IgD-negative memory B cell (primary cell): ENCODE measurements around the gene RSPRY1. TPM values are rescaled to one million over a fixed set of nuclear protein-coding genes. Genes with fewer than 3 reads are reported as not detected.
A peak's percentile ranks its signal among the peaks of the same experiment; 100 is the strongest.
"Not testable (repeated sequence)": the region's sequence is repeated elsewhere in the genome, so short reads cannot be mapped to it uniquely, and the experiment has no call there.

Source experiments
- H3K27ac Mint-ChIP-seq, 3 donors: one replicate each; pipeline ENCODE4 v1.8.0; 2020 to 2022; ENCODE audit warnings: mild to moderate bottlenecking in 3 of 3, mixed read lengths in 3 of 3, moderate library complexity in 1 of 3
- H3K27me3 Mint-ChIP-seq: one replicate; pipeline ENCODE4 v1.8.0; 2021; ENCODE audit warnings: mixed read lengths
- H3K36me3 Mint-ChIP-seq: one replicate; pipeline ENCODE4 v1.8.0; 2020; ENCODE audit warnings: mild to moderate bottlenecking, mixed read lengths
- H3K4me1 Mint-ChIP-seq, 3 donors: one replicate each; pipeline ENCODE4 v1.8.0; 2020 to 2022; ENCODE audit warnings: mixed read lengths in 3 of 3, mild to moderate bottlenecking in 1 of 3
- H3K4me3 Mint-ChIP-seq, 4 donors: one replicate each; pipeline ENCODE4 v1.8.0; 2020 to 2022; ENCODE audit warnings: mild to moderate bottlenecking in 4 of 4, mixed read lengths in 4 of 4, moderate library complexity in 3 of 4
- H3K9me3 Mint-ChIP-seq, 3 donors: one replicate each; pipeline ENCODE4 v1.8.0; 2020 to 2021; ENCODE audit warnings: mixed read lengths in 3 of 3, mild to moderate bottlenecking in 1 of 3
- polyA plus RNA-seq: library from polyadenylated mRNA; unstranded; fragments of 300-500 nt; fragmentation: Illumina TruSeq; gene quantifications from one replicate; pipeline ENCODE4 v1.2.3, GENCODE V29; 2021

The RSPRY1 gene
- polyA plus RNA-seq, 1 donor from 2014 or later: 38.2 TPM

GRCh38 chr16:57270221-57271062 lies 84.3 kb downstream of the RSPRY1 start:
- H3K9me3 Mint-ChIP-seq: no peaks in the 10 kb centered on the region
- H3K36me3 Mint-ChIP-seq: no peaks in the 10 kb centered on the region
- peaks cover 2% of the 10 kb centered on the region for H3K27me3 Mint-ChIP-seq
- H3K4me3 Mint-ChIP-seq: no peak overlapping the region
- no peak overlapping the region for H3K27ac Mint-ChIP-seq
- peaks cover 0 to under 1% (median 0%) of the 10 kb centered on the region in 3 donors for H3K4me1 Mint-ChIP-seq

GRCh38 chr16:57271063-57271345 lies 84.9 kb downstream of the RSPRY1 start:
- Mint-ChIP-seq H3K4me1 (no peaks in the 10 kb centered on the region), H3K9me3 (no peaks in the 10 kb centered on the region), H3K27me3 (peaks cover 2% of the 10 kb centered on the region), H3K27ac (no peak overlapping the region), H3K36me3 (no peaks in the 10 kb centered on the region), H3K4me3 (no peak overlapping the region)

GRCh38 chr16:57271867-57272495 lies 85.9 kb downstream of the RSPRY1 start:
- Mint-ChIP-seq H3K36me3 (no peaks in the 10 kb centered on the region), H3K27ac (no peak overlapping the region), H3K4me3 (no peak overlapping the region)

DNA sequence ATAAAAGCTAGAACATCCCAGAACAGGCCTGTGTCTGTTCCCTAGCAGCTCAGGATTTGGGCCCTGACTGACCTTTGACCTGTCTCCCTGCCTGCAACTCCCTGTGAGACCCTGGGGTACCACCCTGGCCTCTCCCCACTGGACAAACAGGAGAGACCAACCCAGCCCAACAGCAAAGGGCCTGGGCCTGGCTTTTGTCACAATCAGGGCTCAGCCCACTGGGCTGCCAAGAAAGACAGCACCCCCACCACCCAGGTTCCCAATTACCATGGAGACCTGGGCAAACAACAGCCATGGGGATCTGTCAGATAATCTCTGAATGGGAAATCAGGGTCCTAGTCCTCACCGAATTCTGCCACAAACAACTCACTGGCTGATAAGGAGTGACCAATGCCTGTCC lies 87.2 kb downstream of the RSPRY1 start:
- Mint-ChIP-seq H3K4me1 (peaks cover 4 to 5% (median 4%) of the 10 kb centered on the region in 3 donors), H3K9me3 (no peaks in the 10 kb centered on the region), H3K36me3 (no peaks in the 10 kb centered on the region), H3K4me3 (no peak overlapping the region), H3K27ac (no peak overlapping the region), H3K27me3 (peaks cover 7% of the 10 kb centered on the region)

More at GRCh38 chr16:57271867-57272495, 85.9 kb downstream of the RSPRY1 start:
- Mint-ChIP-seq H3K27me3 (peaks cover 7% of the 10 kb centered on the region), H3K4me1 (peaks cover 0 to 1% (median 0%) of the 10 kb centered on the region in 3 donors), H3K9me3 (no peaks in the 10 kb centered on the region)

DNA sequence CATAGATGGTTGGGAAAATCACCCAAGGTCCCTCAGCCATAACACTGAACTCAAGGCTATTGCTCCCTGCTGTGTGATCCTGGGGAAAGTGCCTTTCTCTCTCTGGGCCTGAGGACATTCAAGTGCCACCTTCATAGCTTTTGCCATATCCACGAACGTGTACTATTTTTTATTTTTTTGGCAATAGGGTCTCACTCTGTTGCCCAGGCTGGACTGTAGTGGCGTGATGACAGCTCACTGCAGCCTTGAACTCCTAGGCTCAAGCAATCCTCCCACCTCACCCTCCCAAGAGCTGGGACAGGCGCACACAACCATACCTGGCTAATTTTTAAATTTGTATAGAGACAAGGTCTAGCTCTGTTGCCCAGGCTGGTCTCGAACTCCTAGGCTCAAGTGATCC lies 87.7 kb downstream of the RSPRY1 start:
- no peaks in the 10 kb centered on the region for H3K9me3 Mint-ChIP-seq
- peaks cover 4 to 5% (median 4%) of the 10 kb centered on the region in 3 donors for H3K4me1 Mint-ChIP-seq
- H3K36me3 Mint-ChIP-seq: no peaks in the 10 kb centered on the region
- no peak overlapping the region for H3K4me3 Mint-ChIP-seq
- peaks cover 7% of the 10 kb centered on the region for H3K27me3 Mint-ChIP-seq
- H3K27ac Mint-ChIP-seq: no peak overlapping the region

- not testable (repeated sequence) for H3K4me1 Mint-ChIP-seq, H3K27me3 Mint-ChIP-seq, H3K9me3 Mint-ChIP-seq, H3K36me3 Mint-ChIP-seq, H3K4me3 Mint-ChIP-seq
- H3K27ac Mint-ChIP-seq: peak overlapping the region in 1 of 3 donors; percentile 31
These were observed 89.8 kb downstream of the RSPRY1 start for GRCh38 chr16:57275946-57276345.

- Mint-ChIP-seq H3K4me3 (no peak overlapping the region), H3K27ac (peak overlapping the region in 1 of 3 donors; percentile 31), H3K27me3 (peaks cover 5% of the 10 kb centered on the region), H3K4me1 (peaks cover 4 to 7% (median 5%) of the 10 kb centered on the region in 3 donors), H3K36me3 (no peaks in the 10 kb centered on the region), H3K9me3 (no peaks in the 10 kb centered on the region)
These were observed 90.5 kb downstream of the RSPRY1 start for GRCh38 chr16:57276596-57276995.

DNA sequence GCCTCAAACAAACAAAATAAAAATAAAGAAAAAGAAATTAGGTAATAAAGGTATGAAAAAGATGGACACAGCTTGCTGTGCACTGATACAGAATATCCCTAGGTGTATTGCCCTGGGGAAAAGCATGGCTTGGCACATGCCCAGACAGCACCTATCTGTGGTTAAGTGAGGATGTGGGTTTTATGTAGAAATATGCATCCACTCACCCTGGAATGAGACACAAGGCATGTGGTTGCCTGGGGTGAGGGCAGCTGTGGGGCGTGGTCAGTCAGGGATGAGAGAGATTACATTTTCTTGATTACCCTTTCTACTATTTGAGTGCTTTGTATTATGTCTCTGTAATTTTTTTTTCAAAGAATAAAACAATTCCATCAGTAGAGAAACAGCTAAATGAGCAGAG lies 91.5 kb downstream of the RSPRY1 start:
- peak overlapping the region in 1 of 4 donors; percentile 37 for H3K4me3 Mint-ChIP-seq
- H3K4me1 Mint-ChIP-seq: peaks cover 4 to 7% (median 5%) of the 10 kb centered on the region in 3 donors
- peak overlapping the region in 1 of 3 donors; percentile 13 for H3K27ac Mint-ChIP-seq

DNA sequence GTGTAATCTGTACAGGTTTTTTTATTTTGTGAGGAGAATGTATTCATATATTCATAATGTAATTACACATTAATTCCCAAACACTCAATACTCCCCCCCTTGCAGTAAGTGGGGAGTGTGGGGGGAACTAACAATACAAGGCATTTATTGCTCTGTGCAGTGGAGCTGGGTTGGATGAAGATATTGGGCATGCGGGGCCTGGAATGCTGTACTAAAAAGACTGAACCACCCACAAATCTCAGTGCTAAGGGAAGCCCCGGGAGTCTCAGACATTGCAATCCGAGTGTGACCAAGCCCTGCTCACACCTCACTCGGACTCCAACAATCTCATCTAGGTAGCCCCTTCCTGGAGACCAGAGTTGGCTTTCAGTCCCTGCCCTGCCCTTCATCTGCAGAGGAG lies 92.4 kb downstream of the RSPRY1 start:
- H3K36me3 Mint-ChIP-seq: no peaks in the 10 kb centered on the region
- H3K9me3 Mint-ChIP-seq: no peaks in the 10 kb centered on the region
- peak overlapping the region in 1 of 3 donors; percentile 43 for H3K27ac Mint-ChIP-seq
- H3K27me3 Mint-ChIP-seq: peaks cover 6% of the 10 kb centered on the region
- H3K4me3 Mint-ChIP-seq: no peak overlapping the region
- H3K4me1 Mint-ChIP-seq: peaks cover 4 to 7% (median 5%) of the 10 kb centered on the region in 3 donors

More for the DNA sequence above, 91.5 kb downstream of the RSPRY1 start:
- Mint-ChIP-seq H3K9me3 (no peaks in the 10 kb centered on the region), H3K27me3 (peaks cover 6% of the 10 kb centered on the region), H3K36me3 (no peaks in the 10 kb centered on the region)

DNA sequence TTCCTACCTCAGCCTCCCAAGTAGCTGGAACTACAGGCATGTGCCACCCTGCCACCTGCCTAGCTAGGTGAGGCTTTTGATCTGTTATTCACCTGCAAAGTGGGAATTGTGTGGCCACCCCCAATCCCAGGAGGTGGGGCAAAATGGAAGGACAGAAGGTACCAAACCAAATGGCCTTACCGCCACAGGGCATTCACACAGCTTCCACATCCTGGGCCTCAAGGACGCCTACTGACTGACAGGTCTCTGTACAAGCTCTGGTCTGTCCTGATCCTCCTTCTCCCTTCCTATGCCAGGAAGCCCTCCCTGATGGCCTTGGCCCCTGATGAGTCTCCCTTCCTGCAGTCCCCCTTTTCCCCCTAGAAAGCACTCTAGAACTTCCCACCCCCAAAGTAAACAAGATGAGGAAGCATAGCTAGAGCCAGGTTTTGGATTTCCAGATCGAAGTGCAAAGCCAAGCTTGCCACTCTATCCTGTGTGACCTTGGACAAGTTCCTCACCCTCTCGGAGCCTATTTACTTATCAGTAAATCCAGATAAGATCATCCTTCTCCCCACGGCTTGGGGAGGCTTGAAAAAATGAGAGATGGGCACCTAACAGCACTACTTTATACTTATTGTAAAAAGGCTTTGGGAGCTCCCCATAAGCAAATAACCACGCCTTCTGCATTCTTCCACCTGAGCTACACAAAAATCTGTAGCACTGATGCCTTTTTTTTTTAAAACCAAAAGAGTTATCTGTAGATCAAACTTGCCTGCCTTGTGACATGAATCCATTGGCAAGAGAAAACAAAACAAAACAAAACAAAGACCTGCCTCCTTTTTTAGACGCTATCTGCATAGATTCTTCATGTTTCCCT lies 93.9 kb downstream of the RSPRY1 start:
- Mint-ChIP-seq H3K36me3 (no peaks in the 10 kb centered on the region), H3K27ac (no peak overlapping the region), H3K27me3 (peaks cover 13% of the 10 kb centered on the region), H3K4me1 (peaks cover 4 to 7% (median 6%) of the 10 kb centered on the region in 3 donors), H3K4me3 (peak overlapping the region in 1 of 4 donors; percentile 20), H3K9me3 (no peaks in the 10 kb centered on the region)

GRCh38 chr16:57281791-57282190 lies 95.7 kb downstream of the RSPRY1 start:
- H3K9me3 Mint-ChIP-seq: no peaks in the 10 kb centered on the region
- peaks cover 4 to 7% (median 6%) of the 10 kb centered on the region in 3 donors for H3K4me1 Mint-ChIP-seq
- peaks cover 15% of the 10 kb centered on the region for H3K27me3 Mint-ChIP-seq
- no peak overlapping the region for H3K27ac Mint-ChIP-seq
- H3K36me3 Mint-ChIP-seq: no peaks in the 10 kb centered on the region
- H3K4me3 Mint-ChIP-seq: no peak overlapping the region

- Mint-ChIP-seq H3K4me3 (peak overlapping the region in 3 of 4 donors; percentile 23 to 55 (median 51)), H3K27me3 (peaks cover 15% of the 10 kb centered on the region), H3K4me1 (peaks cover 2 to 6% (median 4%) of the 10 kb centered on the region in 3 donors), H3K36me3 (no peaks in the 10 kb centered on the region), H3K9me3 (no peaks in the 10 kb centered on the region), H3K27ac (no peak overlapping the region)
These were observed 96.5 kb downstream of the RSPRY1 start for GRCh38 chr16:57282510-57283213.

- Mint-ChIP-seq H3K4me1 (peaks cover 0 to 3% (median 1%) of the 10 kb centered on the region in 3 donors), H3K36me3 (no peaks in the 10 kb centered on the region), H3K9me3 (no peaks in the 10 kb centered on the region), H3K4me3 (peak overlapping the region in 3 of 4 donors; percentile 41 to 90 (median 82)), H3K27ac (no peak overlapping the region), H3K27me3 (peaks cover 15% of the 10 kb centered on the region)
These were observed 97.3 kb downstream of the RSPRY1 start for GRCh38 chr16:57283214-57283958.

DNA sequence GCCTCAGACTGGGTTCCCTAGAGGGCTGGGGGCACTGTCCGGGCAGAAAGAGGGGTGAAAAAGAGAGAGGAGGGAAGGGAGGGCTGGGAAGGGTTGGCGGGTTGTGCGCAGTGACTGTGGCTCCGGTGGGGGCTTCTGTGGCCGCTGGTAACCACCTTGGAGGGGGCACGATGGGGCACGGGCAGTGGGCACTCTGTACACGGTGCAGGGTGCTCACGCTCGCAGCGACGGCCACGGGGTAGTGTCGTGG lies 97.8 kb downstream of the RSPRY1 start:
- no peaks in the 10 kb centered on the region for H3K36me3 Mint-ChIP-seq
- H3K27ac Mint-ChIP-seq: no peak overlapping the region
- peaks cover 0 to 3% (median 1%) of the 10 kb centered on the region in 3 donors for H3K4me1 Mint-ChIP-seq
- H3K27me3 Mint-ChIP-seq: peaks cover 15% of the 10 kb centered on the region
- no peaks in the 10 kb centered on the region for H3K9me3 Mint-ChIP-seq
- H3K4me3 Mint-ChIP-seq: peak overlapping the region in 3 of 4 donors; percentile 41 to 90 (median 82)
